HG03354 (cell line): ENCODE measurements around the gene PDZK1IP1.
A peak's percentile ranks its signal among the peaks of the same experiment; 100 is the strongest.
"Not testable (repeated sequence)": the region's sequence is repeated elsewhere in the genome, so short reads cannot be mapped to it uniquely, and the experiment has no call there.

ENCODE experiments used
- ATAC-seq: cut with Tn5 transposase; IDR thresholded peaks from one replicate; pipeline ENCODE4 v1.9.1; 2021; ENCODE audit warnings: mild to moderate bottlenecking; ENCODE audit not compliant: unreplicated experiment, poor library complexity, severe bottlenecking

The PDZK1IP1 gene

DNA sequence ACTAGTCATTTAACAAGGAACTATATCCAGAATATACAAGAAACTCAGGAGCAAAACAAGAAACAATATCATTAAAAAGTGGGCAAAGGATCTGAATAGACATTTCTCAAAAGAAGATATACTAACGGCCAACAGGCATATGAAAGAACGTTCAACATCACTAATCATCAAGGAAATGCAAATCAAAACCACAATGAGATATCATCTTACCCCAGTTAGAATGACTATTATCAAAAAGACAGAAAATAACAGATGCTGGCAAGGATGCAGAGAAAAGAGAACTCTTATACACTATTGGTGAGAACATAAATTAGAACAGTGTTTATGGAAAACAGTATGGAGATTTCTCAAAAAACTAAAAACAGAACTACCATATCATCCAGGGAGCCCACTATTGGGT lies 13.7 kb upstream of the PDZK1IP1 start:
- not testable (repeated sequence) for ATAC-seq

DNA sequence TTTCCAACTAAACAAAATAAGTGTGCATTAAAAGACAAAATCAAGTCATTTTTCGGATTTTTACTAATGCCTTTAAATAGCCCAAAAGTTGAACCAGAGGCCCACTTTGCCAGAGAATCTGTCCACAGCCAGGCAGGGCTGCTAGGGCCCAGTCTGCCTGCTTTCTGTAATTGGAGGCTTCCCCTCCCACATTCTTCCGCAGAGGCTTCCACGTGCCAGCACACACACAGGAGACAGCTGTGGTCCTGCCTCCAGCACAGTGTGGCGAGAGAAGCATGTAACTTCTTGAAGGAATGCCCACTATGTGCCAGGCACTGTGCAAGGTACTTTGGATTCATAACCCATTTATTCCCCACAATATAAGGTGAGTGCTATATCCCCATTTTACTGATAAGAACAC lies 11.3 kb upstream of the PDZK1IP1 start:
- no peak for ATAC-seq

- ATAC-seq: no peak
These were observed 8.4 kb upstream of the PDZK1IP1 start for GRCh38 chr1:47198214-47198613.

DNA sequence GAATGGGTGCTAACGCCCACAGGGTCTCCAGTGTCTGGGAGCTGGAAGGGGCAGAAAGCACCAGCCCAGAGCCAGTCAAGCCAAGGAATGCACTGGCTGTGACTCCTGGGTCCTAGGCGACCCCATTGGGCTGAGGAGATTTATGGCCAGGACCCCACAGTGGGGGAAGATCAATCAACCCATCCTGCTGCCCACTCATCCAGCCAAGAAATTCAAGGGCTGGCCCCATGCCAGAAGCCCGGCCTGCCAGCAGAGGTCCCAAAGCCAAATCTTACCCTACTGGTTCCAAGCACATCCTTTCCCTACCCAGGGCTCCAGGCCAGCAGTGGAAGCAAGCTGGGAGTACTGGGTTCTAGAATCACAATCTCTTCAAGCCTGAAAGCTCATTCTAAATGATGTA lies 6.8 kb upstream of the PDZK1IP1 start:
- no peak for ATAC-seq

DNA sequence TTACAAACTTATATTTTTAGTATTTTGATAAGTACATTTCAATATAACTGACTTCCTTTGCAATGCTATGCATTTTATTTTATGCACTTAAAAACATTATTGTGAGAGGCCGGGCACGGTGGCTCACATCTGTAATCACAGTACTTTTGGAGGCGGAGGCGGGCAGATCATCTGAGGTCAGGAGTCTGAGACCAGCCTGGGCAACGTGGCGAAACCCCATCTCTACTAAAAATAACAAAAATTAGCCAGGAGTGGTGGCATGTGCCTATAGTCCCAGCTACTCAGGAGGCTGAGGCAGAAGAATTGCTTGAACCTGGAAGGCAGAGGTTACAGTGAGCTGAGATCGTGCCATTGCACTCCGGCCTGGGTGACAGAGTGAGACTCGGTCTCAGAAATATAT lies 6.1 kb upstream of the PDZK1IP1 start:
- ATAC-seq: not testable (repeated sequence)

DNA sequence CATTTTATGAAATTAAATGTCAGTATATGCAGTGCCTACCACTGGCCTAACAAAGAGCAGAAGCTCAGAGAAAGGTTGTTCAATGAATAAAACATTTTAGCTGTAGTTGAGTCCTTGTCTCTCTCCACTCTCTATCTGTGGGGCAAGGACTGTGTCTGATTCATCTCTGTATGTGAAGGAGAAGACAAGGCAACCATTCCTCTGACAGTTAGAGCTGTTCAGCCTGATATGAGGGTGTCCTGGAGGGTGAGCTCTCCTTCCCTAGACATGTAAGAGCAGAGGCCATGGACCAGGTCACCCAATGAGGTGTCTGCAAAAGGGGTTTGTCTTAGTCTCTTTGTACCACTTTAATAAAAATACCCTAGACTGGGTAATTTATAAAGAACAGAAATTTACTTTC lies 4.5 kb upstream of the PDZK1IP1 start:
- no peak for ATAC-seq

GRCh38 chr1:47193496-47193895 lies 3.7 kb upstream of the PDZK1IP1 start:
- ATAC-seq: not testable (repeated sequence)

GRCh38 chr1:47192458-47193384 lies 2.9 kb upstream of the PDZK1IP1 start:
- peak; percentile 79 for ATAC-seq

GRCh38 chr1:47191940-47192457 lies 2.2 kb upstream of the PDZK1IP1 start:
- ATAC-seq: no peak

DNA sequence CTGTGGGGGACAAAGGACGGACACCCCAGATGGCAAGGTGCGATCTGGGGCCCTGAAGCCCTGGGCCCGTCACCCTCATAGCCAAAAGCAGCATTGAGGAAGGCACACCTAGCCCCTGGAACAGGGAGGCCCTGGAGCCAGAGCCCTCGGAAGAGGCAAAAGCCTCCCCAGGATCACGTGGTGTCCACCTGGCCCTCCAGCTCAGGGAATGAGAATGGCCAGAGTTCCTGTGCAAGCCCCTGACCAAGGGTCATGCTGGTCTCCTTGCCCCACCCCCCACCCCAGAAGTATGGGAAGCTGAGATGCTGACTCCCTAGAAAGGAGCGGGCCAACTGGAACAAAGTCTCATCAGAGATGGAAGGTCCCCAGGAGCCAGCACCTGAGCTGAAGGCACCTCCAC lies 1.0 kb upstream of the PDZK1IP1 start:
- ATAC-seq: no peak

DNA sequence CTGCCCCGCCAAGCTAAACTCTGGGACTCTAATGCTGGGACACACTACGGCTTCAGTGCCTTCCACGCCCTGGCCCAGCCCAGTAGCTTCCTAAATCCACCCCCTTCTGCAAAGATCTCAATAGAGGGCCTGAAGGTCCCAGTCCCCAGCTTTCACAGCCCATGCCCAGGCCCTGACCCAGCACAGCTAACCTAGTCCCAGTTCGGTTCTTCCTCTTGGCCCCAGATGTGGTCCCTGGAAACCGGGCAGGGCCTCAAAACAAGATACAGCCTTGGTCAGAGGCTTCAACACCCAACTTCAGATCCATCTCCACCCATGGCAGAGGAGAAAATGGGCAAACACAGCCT lies 646 bp upstream of the PDZK1IP1 start:
- no peak for ATAC-seq

DNA sequence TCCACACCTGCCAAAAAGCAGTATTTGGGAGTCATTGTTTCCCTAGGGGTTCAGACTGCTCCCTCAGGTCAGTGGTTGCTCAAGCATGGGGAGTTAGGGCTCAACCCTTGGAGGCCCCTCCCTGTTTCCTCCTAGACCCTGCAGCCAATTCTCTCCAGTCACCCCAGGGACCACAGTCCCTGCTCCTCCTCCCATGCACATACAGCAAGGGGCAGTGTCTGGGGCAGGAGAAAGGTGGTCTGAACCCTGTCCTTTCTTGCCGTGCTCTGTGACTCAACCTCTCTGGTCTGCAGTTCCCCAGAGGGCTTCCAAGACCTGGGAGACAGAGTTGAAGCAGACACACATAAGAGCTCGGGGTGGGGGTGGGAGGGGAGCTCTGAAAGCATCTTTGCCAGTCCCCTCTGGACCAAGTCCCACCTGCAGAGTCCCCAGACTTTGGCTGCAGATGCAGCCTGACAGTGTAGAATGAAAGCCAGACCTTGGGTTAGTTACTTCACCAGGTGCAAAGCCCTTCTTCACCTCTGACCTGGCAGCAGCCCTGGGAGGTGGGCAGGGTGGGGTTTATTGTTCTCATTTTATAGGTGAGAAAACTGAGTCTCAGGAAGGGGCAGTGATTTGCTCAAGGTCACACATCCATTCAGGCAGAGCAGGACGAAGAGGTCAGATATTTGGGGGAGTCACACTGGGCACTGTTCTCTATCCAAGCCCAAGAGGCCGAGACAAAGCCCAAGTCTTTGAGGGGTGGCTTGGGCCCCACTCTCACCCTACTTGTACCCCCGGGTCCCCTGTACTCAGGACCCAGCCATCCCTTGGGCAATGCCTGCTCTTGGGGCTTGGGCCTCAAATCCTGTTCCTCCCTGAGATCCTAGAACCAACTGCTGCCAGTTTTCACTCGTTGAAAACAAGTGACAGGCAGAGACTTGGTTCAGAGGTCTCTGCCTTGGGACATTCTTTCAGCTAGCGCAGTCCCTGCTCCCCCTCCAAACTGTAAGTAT lies 748 bp downstream of the PDZK1IP1 start:
- ATAC-seq: no peak

- no peak for ATAC-seq
These were observed 1.9 kb downstream of the PDZK1IP1 start for GRCh38 chr1:47187926-47188250.

DNA sequence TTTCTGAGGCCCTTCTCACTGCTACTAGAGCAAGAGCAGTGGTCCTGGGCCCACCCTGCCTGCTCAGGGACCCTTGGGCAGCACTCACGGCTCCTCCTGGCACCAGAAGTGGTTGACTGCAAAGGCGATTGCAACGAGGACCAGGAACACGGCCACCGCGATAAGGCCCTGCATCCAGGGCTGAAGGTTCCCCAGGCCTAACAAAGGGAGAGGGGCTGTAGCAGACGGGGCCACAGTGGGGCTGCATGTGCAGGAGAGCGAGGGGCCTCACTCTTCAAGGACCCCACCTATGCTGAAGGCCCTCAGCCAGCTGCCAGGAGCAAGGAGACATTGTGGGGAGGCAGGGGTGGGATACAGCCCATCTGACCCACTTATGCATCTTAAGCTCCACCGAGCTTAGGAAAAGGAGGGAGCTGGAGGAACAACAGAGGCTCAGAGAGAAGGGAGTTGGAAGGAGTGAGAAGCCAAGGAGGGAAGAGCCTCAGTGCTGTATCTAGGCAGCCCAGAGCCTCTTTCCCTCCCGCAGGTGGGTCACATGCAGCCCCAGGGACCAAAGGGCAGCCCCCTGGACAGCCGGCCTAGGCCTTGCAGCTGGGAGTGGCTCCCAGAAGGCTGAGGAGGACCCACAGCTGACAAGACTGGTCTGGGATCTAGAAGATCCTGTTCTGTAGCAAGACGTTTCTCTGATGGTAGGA lies 2.5 kb downstream of the PDZK1IP1 start:
- ATAC-seq: no peak

- ATAC-seq: no peak
These were observed 3.3 kb downstream of the PDZK1IP1 start for GRCh38 chr1:47186267-47187185.

DNA sequence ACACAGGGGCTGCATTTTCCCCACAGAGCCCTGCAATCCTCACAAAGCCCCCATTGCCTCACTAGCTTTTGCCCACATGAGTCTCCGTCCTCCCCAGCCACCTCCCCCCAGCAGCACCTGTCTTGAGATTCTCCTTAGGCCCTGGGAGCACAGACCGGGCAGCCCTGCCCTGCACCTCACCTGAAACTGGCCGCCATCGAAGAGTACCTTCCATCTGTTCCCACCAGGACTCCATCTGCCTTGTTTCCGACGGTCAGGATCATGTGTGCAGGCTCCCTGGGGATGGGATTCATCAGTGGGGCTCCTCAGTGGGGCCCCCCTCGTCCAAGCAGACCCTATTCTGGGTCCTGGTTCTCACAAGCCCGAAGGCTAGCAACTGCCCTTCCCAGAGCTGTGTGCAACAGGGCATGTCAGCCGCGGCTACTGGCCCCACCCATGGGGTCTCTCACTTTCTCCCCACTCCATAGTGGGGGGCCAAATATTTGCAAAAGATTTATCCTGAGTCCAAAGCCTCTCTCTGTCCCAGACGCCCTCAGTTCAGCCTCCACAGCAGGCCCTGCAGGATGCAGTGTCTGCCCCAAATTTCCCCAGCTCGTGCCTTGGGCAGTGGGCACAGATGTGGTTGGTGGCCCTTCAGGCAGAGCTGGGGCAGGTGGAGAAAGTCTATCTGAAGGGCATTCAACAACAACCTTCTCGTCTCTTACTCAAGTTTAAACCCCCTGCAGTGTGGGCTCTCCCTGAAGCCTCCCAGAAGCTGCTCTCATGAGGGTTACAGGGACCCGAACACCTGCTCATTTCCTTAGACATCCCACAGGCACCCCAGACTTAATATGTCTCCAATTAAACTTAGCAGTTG lies 4.8 kb downstream of the PDZK1IP1 start:
- no peak for ATAC-seq

DNA sequence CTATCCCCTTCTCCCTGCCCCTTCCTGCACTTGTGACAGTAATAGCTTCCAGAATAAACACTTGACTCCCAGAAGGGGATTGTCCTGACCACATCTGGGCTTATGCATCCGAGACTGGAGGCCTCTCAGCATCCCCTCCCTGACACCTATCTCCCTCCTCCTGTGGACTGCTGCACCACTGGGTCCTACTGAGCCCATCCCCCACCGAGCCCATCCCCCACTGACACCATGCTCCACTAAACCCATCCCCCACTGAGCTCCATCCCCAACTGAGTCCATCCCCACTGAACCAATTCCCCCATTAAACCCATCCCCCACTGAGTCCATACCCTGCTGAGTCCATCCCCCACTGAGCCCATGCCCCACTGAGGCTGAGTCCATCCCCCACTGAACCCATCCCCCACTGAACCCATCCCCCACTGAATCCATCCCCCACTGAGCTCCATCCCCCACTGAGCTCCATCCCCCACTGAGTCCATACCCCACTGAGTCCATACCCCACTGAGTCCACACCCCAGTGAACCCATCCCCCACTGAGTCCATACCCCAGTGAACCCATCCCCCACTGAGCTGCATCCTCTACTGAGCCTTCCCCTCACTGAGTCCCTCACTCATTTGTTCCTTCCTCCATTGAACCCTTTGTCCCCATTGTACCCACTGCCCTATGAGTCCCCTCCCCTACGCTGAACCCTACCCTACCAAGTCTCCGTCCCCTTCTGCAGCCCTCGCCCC lies 5.6 kb downstream of the PDZK1IP1 start:
- ATAC-seq: no peak
